GM03348 (cell line): ENCODE results near the gene OVAAL.

Experiments used
- DNase-seq: peaks from one replicate; pipeline ENCODE4 v3.0.0; 2012; ENCODE audit warnings: low spot score

OVAAL gene

DNA sequence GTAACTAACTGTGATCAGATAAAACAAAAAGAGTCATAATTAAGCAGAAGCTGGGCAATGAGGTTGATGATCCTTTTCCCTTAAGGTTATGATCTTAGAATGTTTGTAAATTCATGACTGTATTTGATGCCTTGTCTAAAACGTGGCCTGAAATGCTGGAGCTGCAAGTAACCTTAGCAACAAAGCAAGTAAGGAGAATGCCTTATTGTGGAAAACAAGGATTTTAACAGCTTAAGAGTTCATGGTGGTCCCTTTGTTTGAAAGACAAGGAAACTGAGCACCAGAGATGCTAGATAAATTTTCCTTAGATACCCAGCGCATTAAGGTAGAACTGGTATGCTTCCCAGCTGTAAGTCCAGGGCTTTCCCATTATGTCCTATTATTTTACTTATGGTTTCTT is 47.4 kb downstream of the OVAAL start:
- DNase-seq: no peak

GRCh38 chr1:180609643-180610555 is 51.1 kb downstream of the OVAAL start:
- DNase-seq: peak; percentile 61

DNA sequence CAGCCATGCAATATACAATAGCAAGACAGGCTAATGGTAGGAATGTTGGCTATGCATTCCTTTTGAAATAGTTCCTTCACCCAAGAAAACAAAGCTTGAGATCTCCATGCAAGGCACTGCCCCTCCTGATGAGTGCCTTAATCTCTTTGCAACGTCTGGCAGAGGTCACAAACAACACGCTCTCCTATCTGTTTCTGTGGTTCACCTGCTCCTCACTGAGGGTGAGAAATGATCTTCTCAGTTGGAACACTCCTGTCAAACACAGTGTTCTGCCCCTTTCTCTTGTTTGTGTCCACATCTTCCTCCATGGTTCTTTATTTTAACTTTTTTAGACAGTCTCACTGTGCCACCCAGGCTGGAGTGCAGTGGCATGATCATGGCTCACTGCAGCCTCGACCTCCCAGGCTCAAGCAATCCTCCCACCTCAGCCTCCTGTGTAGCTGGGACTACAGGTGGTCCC is 51.8 kb downstream of the OVAAL start:
- no peak for DNase-seq

DNA sequence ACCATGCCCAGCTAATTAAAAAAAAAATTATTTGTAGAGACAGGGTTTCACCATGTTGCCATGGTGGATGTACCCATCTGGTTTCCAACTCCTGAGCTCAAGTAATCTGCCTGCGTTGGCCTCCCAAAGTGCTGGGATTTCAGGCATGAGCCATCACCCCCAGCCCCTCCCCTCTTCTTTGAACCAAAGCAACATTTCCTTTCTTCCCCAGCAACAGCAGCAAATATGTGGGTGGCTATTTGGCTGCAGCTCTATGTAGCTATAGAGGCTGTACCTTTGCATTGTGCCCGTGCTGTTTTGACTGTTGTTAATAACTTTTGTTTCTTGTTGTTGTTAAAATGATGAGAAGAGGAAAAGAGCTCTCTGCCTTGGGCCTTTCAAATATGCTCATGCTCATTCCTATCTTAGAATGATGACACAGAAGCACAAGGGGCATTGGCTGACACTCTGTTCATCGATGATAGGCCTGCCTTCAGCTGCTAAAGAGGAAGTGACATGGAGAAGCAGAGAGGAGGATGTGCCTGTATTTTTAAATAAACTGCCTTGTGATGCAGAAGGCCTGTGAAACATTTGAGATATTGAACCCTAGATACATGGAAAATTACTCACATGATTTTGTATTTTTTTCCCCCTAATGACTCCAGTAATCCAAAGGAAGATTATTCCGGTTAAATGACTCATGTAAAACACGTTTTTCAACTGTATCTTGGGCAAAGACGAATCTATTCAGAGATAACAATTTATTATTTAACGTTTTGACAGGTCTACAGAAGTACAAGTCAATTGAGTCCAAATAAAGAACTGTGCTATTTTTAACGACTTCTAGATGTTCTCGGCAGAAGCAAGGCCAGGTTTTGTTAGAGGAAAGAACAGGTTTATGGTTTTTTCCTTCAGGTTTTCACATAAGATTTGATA is 52.5 kb downstream of the OVAAL start:
- DNase-seq: no peak

DNA sequence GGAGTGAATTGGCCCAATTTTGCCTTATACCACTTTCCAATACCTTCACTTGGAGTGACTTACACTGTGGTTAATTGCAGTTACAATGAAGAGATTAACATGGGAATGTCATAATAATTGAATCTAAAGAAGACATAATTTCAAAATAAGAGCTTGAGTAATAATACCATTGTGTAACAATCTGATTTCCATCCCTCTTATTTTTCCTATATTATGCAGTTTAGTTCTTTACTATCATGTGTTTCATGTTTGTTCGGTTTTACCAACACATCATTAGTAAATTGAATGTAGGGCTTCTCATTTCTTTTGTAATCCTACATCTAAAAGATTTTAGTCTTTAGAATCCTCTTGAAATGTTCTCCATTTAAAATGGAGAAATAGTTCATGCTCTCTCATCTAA is 53.9 kb downstream of the OVAAL start:
- DNase-seq: no peak

DNA sequence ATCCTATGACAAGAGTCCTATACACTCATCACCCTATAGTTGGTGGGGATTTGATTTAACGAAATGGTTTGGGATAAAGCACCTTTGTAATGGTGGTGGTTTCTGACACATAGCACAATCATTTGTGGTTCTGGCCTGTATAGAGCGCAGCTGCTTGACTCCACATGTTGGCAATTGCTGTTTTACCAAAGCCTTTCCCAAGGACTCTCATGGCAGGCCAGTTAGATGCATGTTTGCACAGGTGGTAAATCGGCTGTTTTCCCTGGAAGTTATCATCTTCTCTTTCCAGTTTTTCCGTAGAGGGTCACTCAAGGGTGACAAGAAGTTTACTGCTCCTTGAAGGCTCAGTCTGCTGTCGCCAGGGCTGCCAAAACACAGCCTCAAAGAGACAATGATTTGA is 56.0 kb downstream of the OVAAL start:
- DNase-seq: no peak

DNA sequence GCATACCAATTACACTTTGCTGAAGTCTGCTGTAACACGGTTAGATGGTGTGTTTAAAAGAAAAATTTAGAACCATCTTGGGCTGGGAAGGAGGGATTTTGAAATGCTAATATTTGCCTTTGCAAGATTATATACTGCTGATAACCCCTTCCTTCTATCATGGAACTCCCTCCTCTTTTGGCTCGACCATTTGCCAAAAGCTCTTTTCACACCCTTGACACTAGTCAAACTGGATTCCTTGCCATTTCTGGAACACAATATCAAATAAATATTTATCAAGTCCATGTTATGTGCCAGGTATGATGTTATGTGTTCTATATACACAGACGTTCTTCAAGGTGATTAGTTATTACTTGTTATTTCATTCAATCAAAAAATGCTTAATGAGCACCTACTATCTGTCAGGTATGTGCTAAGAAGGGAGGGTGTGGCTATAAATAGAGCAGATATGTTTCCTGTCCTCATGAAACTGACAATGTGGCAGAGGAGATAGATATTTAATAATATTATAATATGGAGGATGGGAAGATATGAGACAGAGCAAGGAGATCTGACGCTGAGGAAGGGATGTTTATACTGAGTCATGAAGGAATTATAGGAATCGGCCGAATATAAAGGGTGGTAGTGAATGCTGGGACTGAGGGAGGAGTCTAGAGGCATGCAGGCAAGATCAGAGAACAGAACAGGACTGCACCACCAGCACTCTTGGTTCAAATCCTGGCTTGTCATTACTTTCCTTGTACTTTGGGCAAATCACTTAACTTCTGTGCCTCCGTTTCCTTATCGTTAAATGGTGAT is 56.9 kb downstream of the OVAAL start:
- no peak for DNase-seq
